Stromal cell of bone marrow (primary cell): ENCODE measurements around the gene STRN.
"Not testable (repeated sequence)": the region's sequence is repeated elsewhere in the genome, so short reads cannot be mapped to it uniquely, and the experiment has no call there.

Source experiments
- DNase-seq: peaks from one replicate; pipeline ENCODE4 v3.0.0-alpha.2; 2012; ENCODE audit warnings: low read depth

The STRN gene

GRCh38 chr2:36963734-36964133, 2.6 kb downstream of the STRN start:
- DNase-seq: no peak

- no peak for DNase-seq
Observed at GRCh38 chr2:36963106-36963505, 3.2 kb downstream of the STRN start.

- no peak for DNase-seq
Observed at GRCh38 chr2:36960773-36961172, 5.6 kb downstream of the STRN start.

DNA sequence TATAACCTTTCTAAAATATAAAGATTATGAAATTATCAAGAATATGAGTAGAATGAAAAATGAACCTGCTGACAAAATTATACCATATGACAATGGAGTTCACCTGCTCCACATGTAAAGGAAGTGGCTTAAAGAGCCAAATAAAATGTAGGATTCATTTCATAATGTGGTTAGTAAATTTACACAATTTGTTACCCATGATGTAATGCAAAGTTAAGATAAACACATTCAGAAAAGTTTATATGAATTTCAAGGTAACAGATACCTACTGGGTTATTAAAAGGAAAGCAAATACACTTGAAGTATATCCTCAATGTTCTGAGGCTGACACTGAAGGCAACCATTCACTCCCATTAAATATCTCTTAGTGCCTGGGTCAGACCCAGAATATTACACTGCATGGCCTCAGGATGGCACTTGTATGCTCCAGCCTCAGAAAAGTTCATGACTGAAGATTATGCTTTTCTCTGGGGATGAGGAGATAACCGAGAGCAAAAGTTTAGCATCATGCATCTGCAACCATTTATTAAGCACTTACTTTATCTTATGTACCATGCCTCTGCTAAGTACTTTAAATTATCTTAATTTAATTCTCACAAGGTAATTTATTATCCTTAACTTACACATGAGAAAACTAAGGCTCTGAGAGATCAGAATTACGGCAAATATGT, 6.2 kb downstream of the STRN start:
- no peak for DNase-seq

GRCh38 chr2:36954977-36955607, 11.2 kb downstream of the STRN start:
- DNase-seq: no peak

DNA sequence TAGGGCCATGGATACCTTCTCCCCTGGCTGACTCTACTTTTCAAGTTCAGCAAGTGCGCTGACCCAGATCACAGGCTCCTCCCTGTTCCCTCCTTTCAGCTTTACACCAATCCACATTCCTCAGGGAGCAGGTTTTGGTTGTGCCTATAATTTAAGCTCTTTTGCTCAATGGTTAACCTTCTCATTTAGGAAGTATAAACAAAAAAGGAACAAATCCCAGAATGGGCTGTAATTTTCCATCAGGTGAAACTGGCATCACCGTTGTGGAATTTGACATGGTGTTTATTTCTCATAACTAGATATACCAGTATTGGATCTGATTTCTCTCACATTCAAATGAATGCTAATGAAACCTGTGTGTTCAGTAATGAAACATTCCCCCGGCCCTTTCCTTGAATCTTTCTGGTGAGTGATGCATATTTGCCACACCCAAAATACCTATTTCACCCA, 13.6 kb downstream of the STRN start:
- no peak for DNase-seq

DNA sequence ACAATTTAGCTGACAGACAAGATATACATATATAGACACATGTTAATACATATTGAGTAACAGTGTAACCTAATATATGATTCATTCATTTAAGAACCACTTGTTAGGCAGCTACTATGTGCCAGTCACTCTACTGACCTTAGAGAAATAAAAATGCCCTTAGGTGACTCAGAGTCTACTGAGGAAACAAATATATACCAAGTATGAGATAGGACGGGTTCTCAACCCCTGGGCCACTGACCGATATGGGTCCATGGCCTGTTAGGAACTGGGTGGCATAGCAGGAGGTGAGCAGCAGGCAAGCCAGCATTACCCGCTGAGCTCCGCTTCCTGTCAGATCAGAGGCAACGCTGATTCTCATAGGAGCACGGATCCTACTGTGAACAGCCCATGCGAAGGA, 14.8 kb downstream of the STRN start:
- peak; percentile 40 for DNase-seq

- DNase-seq: no peak
Observed at GRCh38 chr2:36951027-36951518, 15.3 kb downstream of the STRN start.

DNA sequence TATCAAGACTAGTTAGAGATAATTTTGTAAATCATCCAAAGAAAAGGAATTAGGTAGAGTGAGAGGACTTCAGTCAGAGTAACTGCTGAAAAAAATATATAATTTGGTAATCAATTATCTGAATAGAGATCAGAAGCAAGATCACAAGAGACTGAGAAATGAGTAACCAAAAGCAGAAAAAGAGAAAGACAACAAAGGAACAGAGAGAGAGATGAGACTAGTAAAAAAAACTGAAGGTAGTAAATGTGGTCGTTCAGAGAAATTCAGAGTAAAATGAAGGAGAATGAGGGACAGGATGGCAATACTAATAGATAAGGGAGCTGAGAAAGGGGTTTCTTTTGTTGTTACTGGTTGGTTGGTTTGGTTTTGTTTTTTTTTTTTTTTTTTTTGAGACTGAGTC, 16.5 kb downstream of the STRN start:
- DNase-seq: no peak

DNA sequence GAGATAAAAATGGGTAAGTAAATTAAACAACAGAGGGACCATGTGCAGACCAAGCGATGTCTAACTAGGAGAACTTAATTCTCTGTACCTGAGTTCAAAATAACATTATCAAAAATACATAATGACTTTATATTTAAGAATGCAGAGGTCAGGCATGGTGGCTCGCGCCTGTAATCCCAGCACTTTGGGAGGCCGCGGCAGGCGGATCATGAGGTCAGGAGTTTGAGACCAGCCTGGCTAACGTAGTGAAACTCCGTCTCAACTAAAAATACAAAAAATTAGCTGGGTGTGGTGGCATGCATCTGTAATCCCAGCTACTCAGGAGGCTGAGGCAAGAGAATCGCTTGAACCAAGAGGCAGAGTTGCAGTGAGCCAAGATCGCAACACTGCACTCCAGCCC, 21.1 kb downstream of the STRN start:
- DNase-seq: not testable (repeated sequence)

DNA sequence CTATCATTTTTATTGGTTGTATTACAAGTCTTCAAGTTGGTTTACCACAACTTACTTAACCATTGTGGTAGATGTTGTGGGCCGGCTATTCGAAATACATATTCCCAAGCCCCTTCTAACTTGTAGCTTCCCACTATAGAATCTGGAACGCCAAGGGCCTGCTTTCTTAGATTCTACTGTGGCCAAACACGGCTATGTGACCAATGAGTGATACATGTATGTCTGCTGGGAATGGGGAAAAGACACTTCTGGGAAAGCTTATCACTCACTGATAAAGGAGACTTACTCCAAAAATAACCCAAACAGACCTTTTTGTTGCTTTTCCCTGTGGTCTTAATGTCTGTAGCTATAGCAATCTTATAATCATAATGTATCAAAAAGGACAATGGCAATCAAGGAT, 24.5 kb downstream of the STRN start:
- DNase-seq: no peak

DNA sequence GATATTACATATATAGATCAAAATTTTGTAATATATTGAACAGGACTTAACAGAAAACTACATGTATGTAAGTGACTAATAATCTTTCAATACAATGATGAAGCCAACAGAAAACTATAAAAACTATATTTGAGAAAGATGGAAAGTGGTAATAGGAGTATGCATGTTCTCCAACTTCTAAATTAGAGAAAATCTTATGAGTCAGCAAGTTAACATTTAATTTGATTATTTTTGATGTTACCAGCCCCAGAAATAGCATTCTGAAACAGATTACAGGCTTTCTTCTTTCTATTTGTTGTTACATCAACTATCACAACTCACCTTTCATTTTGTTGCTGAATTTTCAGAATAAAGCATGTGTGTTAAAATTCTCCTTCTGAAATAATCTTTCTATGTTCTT, 29.8 kb downstream of the STRN start:
- DNase-seq: not testable (repeated sequence)

DNA sequence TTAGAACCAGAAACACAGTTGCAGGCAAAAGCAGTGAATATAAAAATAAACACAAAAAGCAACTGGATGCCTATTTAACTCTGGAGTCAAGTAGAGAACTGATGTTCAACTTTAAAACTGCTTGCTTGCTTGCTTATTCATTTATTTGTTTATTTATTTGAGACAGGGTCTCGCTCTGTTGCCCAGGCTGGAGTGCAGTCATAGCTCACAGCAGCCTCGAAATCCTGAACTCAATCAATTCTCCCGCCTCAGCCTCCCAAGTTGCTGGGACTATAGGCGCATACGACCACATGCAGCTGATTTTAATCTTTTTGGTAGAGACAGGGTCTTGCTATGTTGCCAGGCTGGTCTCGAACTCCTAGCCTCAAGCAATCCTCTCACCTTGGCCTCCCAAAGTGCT, 34.6 kb downstream of the STRN start:
- DNase-seq: not testable (repeated sequence)

DNA sequence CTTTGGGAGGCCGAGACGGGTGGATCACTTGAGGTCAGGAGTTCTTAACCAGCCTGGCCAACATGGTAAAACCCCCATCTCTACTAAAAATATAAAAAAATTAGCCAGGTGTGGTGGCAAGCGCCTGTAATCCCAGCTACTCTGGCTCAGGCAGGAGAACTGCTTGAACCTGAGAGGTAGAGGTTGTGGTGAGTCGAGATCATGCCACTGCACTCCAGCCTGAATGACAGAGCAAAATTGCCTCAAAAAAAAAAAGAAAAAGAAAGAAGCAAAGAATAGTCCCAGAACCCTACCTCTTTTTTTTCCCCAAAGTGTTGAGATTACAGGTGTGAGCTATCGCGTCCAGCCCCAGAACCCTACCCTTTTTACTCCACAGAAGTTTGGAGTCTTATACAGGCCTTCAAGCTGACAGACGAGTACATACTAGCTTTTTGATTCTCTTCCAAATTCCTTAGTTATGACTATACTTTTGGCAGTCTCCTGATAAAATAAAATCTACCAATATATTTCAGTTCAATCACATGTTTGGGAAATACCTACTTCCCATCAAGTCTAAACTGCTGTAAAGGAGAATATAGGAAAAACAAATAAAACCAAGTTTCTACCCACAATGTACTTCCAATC, 35.4 kb downstream of the STRN start:
- peak; percentile 61 for DNase-seq

DNA sequence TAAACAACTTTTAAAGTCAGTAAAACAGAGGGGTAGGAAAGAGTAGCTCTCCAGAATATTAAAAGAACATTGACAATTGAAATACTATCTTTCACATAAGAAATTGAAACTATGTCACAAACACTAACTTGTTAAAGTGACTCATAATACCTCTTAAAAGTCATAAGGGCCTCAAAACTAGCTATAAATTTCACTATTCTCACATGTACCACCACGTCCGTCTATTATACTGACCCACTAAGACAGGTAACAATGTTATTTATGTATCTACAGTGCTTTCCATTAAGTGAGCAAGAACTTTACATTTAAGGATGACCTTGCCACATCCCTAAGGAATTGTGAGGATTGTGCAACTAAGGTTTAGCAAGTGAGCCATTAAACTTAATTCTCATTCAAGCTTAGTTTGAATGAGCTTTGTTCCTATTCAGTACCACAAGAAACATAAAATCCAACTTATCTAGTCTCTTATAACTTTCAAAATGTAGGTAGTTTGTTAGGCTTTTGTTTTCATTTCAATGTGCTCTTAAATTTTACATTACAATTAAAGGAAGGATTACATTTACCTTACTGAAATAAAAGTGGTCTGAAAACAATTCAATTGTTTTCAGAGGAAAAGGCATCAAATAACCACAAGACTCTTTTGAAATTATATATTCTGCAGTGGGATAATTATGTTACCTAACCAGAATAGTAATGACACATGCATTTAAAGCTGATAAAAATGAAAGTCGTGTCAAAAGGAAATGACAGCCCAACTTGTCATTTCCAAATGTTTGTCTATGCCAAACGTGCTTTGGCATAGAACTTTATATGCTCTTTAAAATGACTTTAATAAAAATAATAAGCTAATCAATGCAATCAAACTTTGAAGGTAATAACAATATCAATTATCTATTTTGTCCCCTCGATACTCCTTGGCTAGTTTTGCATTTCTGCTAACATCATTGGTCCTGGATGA, 39.9 kb downstream of the STRN start:
- DNase-seq: not testable (repeated sequence)

DNA sequence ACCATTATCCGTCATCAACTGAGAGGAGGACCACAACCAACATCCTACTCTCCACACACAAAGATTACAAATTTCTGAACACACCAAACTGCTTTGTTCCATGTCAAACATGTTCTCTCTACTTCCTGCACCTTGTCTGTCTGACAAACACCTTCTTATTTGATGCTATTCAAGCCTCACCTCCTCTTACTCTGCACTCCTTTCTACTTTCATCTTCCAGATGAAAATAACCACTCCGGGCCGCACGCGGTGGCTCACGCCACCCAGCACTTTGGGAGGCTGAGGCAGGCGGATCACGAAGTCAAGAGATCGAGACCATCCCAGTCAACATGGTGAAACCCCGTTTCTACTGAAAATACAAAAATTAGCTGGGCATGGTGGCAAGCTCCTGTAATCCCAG, 43.7 kb downstream of the STRN start:
- DNase-seq: not testable (repeated sequence)

DNA sequence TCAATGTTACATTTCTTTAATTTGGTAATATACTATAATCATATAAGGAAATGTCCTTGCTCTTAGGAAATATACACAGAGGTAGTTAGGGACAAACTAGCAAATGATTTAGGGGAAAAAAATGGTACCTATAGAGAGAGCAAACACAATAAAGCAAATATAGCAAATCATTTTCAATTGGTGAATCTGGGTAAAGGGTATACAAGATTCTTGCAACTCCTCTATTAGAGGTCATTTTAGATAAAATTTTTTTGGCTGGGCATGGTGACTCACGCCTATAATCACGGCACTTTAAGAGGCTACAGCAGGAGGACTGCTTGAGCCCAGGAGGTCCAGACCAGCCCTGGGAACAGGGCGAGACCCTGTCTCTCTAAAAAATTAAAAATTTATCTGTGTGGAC, 44.4 kb downstream of the STRN start:
- no peak for DNase-seq

DNA sequence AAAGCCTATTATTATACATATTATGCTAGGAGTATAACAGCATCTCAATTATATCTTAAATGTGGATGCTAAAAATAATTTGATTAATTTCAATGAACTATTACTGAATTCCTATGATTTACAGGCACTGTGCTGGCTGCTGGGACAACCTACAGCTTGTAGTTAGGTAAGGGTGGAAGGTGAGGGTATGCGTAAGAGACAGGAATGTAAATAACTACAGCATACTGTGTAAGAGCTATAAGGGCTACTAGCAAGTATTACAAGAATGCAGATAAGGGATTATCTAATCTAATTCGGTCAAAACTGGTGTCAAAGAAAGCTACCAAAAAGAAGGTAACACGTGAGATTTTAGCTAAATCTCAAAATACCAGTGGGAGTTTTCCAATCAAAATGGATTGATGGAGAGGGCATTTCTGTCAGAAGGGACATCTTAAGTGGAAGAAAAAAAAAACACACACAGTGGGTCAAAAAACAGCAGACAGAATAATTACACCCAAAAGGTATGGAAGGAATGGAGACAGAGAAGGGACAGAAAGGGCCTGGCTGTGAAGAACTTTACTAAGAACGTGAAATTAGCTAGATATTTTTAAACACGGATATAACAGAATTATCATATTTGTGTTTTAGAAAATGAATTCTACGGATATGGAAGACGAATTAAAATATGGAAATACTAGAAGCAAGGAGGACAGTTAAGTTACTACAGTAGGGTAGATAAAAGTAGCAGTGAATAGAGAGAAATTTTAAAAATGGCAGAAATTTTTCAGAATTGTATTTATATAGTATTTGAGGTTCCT, 47.1 kb downstream of the STRN start:
- DNase-seq: no peak

DNA sequence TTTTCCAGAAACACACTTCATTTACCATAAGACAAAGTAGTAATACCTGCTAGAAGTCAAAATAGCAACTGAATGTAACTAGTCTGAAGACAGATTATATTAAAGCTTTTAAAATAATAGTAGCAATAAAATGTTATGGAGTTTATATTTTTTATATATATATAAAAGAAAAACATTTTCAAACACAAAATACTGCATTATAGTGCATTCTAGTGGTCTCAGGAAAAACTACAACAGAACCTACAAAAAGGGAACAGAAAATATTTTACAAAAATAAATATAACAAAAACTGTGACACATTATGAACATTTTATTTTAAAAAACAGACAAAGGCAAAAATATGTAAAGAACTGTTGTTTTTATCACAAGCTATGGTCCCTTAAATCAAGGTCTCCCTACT, 48.0 kb downstream of the STRN start:
- DNase-seq: no peak

GRCh38 chr2:36915627-36916026, 50.7 kb downstream of the STRN start:
- no peak for DNase-seq

- DNase-seq: no peak
Observed at GRCh38 chr2:36912695-36913094, 53.6 kb downstream of the STRN start.
